HG03378 (cell line): ENCODE data around the gene CMC1.
"Not testable (repeated sequence)": the region's sequence is repeated elsewhere in the genome, so short reads cannot be mapped to it uniquely, and the experiment has no call there.

ENCODE experiments used
- ATAC-seq: cut with Tn5 transposase; IDR thresholded peaks from one replicate; pipeline ENCODE4 v1.9.1; 2021; ENCODE audit warnings: mild to moderate bottlenecking, moderate library complexity; ENCODE audit not compliant: unreplicated experiment

The CMC1 gene

DNA sequence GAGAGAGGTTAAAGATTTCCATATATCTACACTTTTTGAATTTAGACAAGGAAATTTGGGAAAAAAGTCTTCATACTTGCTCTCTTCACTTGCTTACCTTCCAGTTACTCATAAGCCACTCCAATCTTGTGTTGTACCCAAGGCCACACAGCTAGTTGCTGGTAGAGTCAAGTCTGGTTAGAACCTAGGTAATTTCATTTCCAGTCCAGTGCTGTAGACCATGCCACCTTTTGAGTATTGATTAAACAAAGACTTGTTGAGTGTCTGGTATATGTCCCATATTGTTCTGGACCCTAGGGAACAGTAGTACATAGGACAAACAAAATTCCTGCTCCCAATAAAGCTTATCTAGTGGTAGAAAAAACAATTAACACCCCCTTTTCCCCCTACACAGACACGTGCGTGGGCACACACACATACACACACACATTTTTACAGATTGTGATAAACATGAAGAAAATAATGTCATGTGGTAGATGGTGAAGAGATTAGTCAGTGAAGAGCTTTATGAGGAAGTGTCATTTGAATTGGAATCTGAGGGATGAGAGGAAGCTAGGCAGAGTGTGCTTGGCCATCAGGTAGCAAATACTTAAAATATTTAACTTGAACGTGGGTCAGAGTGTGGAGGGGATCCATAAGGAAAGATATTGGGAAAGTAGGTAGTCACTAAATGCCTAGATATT is 2.1 kb downstream of the CMC1 start:
- ATAC-seq, result no peak

- ATAC-seq, result no peak
Observed at GRCh38 chr3:28244491-28244890, 3.1 kb downstream of the CMC1 start.

- no peak for ATAC-seq
Observed at GRCh38 chr3:28247286-28247685, 5.9 kb downstream of the CMC1 start.

- ATAC-seq, result peak; percentile 37
Observed at GRCh38 chr3:28250999-28251398, 9.6 kb downstream of the CMC1 start.

DNA sequence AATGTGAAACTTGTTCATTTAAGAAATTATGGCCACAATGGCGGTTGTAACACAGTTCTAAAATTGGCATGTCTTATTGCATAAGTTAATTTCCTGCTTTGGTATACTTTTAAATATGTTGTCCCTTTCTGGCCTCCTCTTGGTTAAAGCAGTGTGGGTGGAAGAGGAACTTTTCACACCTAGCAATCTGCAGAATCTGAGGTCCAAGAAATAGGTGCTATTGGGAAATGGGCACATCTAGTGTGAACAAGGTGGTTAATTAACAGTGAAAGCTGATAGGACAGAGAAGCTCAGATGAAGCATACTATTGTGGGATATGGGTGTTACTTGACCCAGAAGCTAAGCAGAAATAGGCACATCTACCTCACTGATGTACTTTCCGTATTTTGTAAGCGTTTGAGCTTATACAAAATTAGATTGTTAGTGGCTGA is 10.6 kb downstream of the CMC1 start:
- ATAC-seq, result no peak

GRCh38 chr3:28253040-28253715 is 11.8 kb downstream of the CMC1 start:
- no peak for ATAC-seq

DNA sequence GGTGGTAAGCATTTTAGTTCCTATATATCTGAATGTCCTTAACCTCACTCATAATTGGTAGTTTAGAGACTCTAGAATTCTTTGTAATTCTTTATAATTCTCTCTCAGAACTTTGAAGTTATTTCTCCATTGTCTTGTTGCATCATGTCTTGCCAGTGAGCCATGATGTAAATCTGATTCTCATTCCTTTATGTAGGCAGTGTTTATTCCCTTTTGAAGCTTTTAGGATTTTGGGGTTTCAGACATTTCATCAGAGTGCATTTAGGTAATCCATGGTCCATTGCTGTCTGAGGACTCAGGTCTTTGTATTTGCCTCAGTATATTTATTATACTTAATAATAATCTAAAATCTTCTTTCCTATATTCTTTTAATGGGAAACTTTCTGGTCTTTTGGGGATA is 20.6 kb downstream of the CMC1 start:
- no peak for ATAC-seq

GRCh38 chr3:28265641-28266040 is 24.2 kb downstream of the CMC1 start:
- no peak for ATAC-seq

DNA sequence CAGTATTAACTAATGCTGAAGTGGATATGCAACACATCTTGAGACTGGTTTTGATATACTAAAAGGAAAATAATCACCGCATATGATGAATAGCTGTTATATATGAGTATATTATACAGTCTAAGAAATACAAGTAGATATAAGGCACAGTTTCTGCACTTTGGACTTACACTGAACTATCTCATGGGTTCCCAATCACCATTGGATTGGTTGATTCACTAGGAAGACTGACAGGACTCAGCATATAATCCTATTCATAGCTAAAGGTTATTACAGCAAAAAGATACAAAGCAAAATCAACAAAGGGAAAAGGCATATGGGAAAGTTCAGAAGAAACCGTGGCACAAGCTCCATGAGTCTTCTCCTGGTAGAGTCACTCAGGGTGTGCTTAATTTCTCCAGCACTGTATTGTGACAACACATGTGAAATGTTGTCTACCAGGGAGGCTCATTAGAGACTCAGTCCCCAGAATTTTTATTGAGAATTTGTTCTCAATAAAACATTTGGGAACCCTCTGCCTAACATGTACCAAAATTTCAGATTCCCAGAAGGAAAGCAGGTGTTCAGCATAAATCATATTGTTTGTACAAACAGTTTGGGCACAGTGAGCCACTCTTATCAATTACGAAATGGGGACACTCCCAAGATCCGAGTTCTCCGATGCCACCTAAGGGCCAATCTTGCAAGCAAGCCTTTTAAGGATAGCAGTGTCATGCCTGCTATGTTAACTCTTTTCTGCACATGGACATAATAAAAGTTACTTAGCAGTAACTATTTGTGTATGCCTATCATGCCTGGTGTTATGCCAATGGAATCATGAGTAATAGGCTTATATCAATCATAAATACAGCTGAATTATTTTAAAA is 26.8 kb downstream of the CMC1 start:
- ATAC-seq, result no peak

DNA sequence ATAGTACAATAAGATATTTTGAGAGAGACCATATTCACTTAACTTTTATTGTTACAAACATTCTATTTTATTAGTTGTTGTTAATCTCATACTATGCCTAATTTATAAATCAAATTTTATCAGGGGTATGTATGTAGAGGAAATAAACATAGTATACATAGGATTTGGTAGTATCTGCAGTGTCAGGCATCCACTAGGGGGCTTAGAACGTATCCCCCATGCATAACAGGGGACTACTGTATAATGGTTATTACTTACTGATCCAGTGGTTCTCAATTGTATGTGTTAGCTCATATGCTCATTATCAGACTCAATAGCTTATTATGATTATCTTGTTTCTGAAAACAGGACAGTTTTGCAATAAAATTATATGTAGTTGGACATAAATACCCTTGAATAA is 27.6 kb downstream of the CMC1 start:
- no peak for ATAC-seq

- ATAC-seq, result not testable (repeated sequence)
Observed at GRCh38 chr3:28269884-28270283, 28.5 kb downstream of the CMC1 start.

DNA sequence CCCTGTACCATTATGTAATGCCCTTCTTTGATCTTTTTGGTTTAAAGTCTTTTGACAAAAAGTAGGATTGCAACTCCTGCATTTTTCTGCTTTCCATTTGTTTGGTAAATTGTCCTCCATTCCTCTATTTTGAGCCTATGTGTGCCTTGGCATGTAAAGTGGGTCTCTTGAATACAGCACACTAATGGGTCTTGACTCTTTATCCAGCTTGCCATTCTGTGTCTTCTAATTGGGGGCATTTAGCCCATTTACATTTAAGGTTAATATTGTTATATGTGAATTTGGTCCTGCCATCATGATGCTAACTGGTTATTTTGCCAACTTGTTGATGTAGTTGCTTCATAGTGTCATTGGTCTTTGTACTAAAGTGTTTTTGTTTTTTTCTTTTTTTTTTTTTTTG is 32.4 kb downstream of the CMC1 start:
- ATAC-seq, result no peak

DNA sequence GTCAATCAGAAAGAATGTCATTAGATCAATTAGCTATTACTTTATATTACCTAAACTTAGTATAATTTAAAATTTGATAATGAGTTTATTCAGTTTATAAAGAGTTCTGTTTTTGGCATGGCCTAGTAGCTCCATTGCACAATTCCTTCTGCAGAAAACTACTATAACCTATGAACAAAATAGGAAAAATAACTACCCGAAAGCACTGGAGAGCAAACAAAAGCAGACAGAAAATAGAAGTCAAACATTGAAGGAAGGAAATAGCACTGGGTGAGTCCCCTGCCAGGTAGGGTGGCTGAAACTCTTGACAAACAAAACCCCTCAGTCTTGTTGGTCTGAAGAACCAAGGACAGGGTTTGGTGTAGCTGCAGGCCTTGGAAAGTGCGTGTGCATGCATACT is 37.5 kb downstream of the CMC1 start:
- ATAC-seq, result no peak

GRCh38 chr3:28279770-28280169 is 38.4 kb downstream of the CMC1 start:
- no peak for ATAC-seq

GRCh38 chr3:28280781-28281180 is 39.4 kb downstream of the CMC1 start:
- ATAC-seq, result no peak

GRCh38 chr3:28286595-28286994 is 45.2 kb downstream of the CMC1 start:
- ATAC-seq, result peak; percentile 91

DNA sequence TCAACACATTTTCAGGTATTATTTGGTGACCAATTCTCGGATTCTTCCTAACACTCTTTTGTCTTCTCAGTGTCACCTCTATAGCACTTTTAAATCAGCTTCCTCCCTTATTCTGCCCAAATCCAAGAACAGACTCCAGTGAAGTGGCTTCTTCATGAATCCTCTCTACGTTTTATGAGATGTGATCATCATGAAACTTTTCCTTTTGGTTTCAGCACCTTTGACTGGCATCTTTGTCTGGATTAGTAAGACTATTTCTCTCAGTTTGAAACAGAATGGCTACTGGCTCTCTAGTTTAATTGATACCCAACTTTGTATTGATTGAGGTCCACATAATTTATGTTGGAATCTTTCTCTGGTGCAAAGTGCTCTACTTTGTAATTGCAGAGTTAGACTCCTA is 45.6 kb downstream of the CMC1 start:
- no peak for ATAC-seq

GRCh38 chr3:28290863-28291300 is 49.5 kb downstream of the CMC1 start:
- ATAC-seq, result no peak

GRCh38 chr3:28291577-28291976 is 50.2 kb downstream of the CMC1 start:
- no peak for ATAC-seq

- ATAC-seq, result no peak
Observed at GRCh38 chr3:28292622-28293021, 51.2 kb downstream of the CMC1 start.

GRCh38 chr3:28294667-28295413 is 53.4 kb downstream of the CMC1 start:
- no peak for ATAC-seq
